ENCODE results near the gene WNT6. TPM values are rescaled to one million over a fixed set of nuclear protein-coding genes. Genes with fewer than 3 reads are reported as not detected.

Gene WNT6
- total and polyA plus RNA-seq, 8 donors: 0.07 TPM; not detected in 7

DNA sequence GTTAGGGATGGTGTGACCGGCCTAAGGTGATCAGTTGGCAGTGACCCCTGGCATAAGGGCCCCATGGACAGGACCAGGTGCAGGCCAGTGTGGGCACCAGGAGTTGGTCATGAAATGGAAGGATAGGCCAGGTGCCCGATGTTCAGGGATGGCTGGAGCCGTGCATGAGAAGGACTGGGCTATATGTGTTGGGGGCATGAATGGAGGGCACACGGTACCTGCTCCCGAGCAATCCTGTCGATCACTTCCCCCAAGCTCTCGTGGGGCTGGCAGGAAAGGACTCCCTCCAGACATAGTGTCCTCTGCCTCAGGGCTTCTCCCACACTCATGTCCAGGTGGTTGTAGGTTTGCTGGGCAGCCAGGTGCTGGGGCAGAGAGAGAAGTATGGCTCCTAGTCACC lies 35.6 kb upstream of the WNT6 start:
- H3K27ac ChIP-seq: no peak overlapping the region
- H3K36me3 ChIP-seq: no peaks in the 10 kb centered on the region
- ATAC-seq (no peak), DNase-seq (no peak)
- no peaks in the 10 kb centered on the region for H3K9me3 ChIP-seq
- peaks cover 0 to 3% of the 10 kb centered on the region in 2 donors for H3K4me1 ChIP-seq
- intact Hi-C loops (cut with DNase I): no loop called here
- H3K27me3 ChIP-seq: peaks cover 0 to 16% of the 10 kb centered on the region in 2 donors
- H3K4me3 ChIP-seq: no peak overlapping the region
- TF ChIP-seq, protein P1, sequence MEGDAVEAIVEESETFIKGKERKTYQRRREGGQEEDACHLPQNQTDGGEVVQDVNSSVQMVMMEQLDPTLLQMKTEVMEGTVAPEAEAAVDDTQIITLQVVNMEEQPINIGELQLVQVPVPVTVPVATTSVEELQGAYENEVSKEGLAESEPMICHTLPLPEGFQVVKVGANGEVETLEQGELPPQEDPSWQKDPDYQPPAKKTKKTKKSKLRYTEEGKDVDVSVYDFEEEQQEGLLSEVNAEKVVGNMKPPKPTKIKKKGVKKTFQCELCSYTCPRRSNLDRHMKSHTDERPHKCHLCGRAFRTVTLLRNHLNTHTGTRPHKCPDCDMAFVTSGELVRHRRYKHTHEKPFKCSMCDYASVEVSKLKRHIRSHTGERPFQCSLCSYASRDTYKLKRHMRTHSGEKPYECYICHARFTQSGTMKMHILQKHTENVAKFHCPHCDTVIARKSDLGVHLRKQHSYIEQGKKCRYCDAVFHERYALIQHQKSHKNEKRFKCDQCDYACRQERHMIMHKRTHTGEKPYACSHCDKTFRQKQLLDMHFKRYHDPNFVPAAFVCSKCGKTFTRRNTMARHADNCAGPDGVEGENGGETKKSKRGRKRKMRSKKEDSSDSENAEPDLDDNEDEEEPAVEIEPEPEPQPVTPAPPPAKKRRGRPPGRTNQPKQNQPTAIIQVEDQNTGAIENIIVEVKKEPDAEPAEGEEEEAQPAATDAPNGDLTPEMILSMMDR (IDR thresholded peaks at IDR 0.05): no peak

GRCh38 chr2:218826791-218827190 lies 32.8 kb upstream of the WNT6 start:
- intact Hi-C loops (cut with DNase I): no loop called here
- ATAC-seq: no peak
- TF ChIP-seq, protein P1 (IDR thresholded peaks at IDR 0.05): no peak

GRCh38 chr2:218827701-218828476 lies 31.7 kb upstream of the WNT6 start:
- Histone ChIP-seq H3K4me3 (no peak overlapping the region), H3K9me3 (no peaks in the 10 kb centered on the region), H3K27ac (no peak overlapping the region), H3K27me3 (peaks cover 0 to 38% of the 10 kb centered on the region in 2 donors), H3K4me1 (no peaks in the 10 kb centered on the region), H3K36me3 (no peaks in the 10 kb centered on the region)
- no peak for ATAC-seq
- intact Hi-C loops (cut with DNase I): no loop called here
- no peak for DNase-seq
- TF ChIP-seq, protein P1 (IDR thresholded peaks at IDR 0.05): no peak

More at GRCh38 chr2:218826791-218827190, 32.8 kb upstream of the WNT6 start:
- Histone ChIP-seq H3K4me3 (no peak overlapping the region), H3K27ac (no peak overlapping the region), H3K36me3 (no peaks in the 10 kb centered on the region), H3K4me1 (no peaks in the 10 kb centered on the region), H3K9me3 (no peaks in the 10 kb centered on the region), H3K27me3 (peaks cover 0 to 29% of the 10 kb centered on the region in 2 donors)
- DNase-seq: no peak

- ATAC-seq (no peak), DNase-seq (no peak)
- H3K4me3 ChIP-seq: no peak overlapping the region
- TF ChIP-seq, protein P1 (IDR thresholded peaks at IDR 0.05): no peak
- H3K9me3 ChIP-seq: no peaks in the 10 kb centered on the region
- intact Hi-C loops (cut with DNase I): no loop called here
- peaks cover 0 to 44% of the 10 kb centered on the region in 2 donors for H3K27me3 ChIP-seq
- H3K36me3 ChIP-seq: no peaks in the 10 kb centered on the region
- H3K4me1 ChIP-seq: no peaks in the 10 kb centered on the region
- no peak overlapping the region for H3K27ac ChIP-seq
Observed at GRCh38 chr2:218828477-218828778, 31.2 kb upstream of the WNT6 start.

GRCh38 chr2:218829868-218830451 lies 29.6 kb upstream of the WNT6 start:
- TF ChIP-seq, protein P1 (IDR thresholded peaks at IDR 0.05): no peak
- no peak for DNase-seq
- H3K9me3 ChIP-seq: no peaks in the 10 kb centered on the region
- H3K4me3 ChIP-seq: no peak overlapping the region
- H3K27me3 ChIP-seq: peaks cover 0 to 57% of the 10 kb centered on the region in 2 donors
- H3K27ac ChIP-seq: no peak overlapping the region
- no peaks in the 10 kb centered on the region for H3K4me1 ChIP-seq
- intact Hi-C loops (cut with DNase I): no loop called here
- H3K36me3 ChIP-seq: no peaks in the 10 kb centered on the region
- no peak for ATAC-seq
